ENCODE data around the gene ZNF775.

Gene ZNF775

GRCh38 chr7:150378853-150379440, at the start of gene ZNF775:
Gene ZNF775 (plus strand): TSS chr7:150379330. CDS start chr7:150388471, 9,141 bp downstream.
- DNase-seq (ENCODE audit: low read depth, low spot score) = peak; percentile 98

- peak; percentile 73 for DNase-seq (ENCODE audit: low read depth, low spot score)
Measured at GRCh38 chr7:150329331-150330120, 49.6 kb upstream of the ZNF775 start.

GRCh38 chr7:150330211-150330885, 48.8 kb upstream of the ZNF775 start:
- DNase-seq (ENCODE audit: low read depth, low spot score) = no peak

GRCh38 chr7:150332852-150333635, 46.1 kb upstream of the ZNF775 start:
- DNase-seq (ENCODE audit: low read depth, low spot score) = no peak

GRCh38 chr7:150333659-150334058, 45.5 kb upstream of the ZNF775 start:
- DNase-seq (ENCODE audit: low read depth, low spot score) = no peak

GRCh38 chr7:150334108-150334507, 45.0 kb upstream of the ZNF775 start:
- DNase-seq (ENCODE audit: low read depth, low spot score) = no peak

GRCh38 chr7:150335108-150335773, 43.9 kb upstream of the ZNF775 start:
- peak; percentile 60 for DNase-seq (ENCODE audit: low read depth, low spot score)

GRCh38 chr7:150335774-150336112, 43.4 kb upstream of the ZNF775 start:
- DNase-seq (ENCODE audit: low read depth, low spot score) = no peak

- no peak for DNase-seq (ENCODE audit: low read depth, low spot score)
Measured at GRCh38 chr7:150336746-150337145, 42.4 kb upstream of the ZNF775 start.

GRCh38 chr7:150337179-150337578, 42.0 kb upstream of the ZNF775 start:
- no peak for DNase-seq (ENCODE audit: low read depth, low spot score)

GRCh38 chr7:150337659-150338081, 41.5 kb upstream of the ZNF775 start:
- no peak for DNase-seq (ENCODE audit: low read depth, low spot score)

GRCh38 chr7:150338166-150338829, 40.8 kb upstream of the ZNF775 start:
- no peak for DNase-seq (ENCODE audit: low read depth, low spot score)

GRCh38 chr7:150339409-150339809, 39.7 kb upstream of the ZNF775 start:
- no peak for DNase-seq (ENCODE audit: low read depth, low spot score)

GRCh38 chr7:150340024-150340749, 38.9 kb upstream of the ZNF775 start:
- DNase-seq (ENCODE audit: low read depth, low spot score) = peak; percentile 75

- DNase-seq (ENCODE audit: low read depth, low spot score) = no peak
Measured at GRCh38 chr7:150340875-150341262, 38.3 kb upstream of the ZNF775 start.

- no peak for DNase-seq (ENCODE audit: low read depth, low spot score)
Measured at GRCh38 chr7:150341263-150342120, 37.6 kb upstream of the ZNF775 start, which contains the start of gene RARRES2. Gene RARRES2 (minus strand): TSS chr7:150341629. CDS start chr7:150340609, 1,020 bp downstream.

- no peak for DNase-seq (ENCODE audit: low read depth, low spot score)
Measured at GRCh38 chr7:150342121-150342408, 37.1 kb upstream of the ZNF775 start.

GRCh38 chr7:150343225-150343624, 35.9 kb upstream of the ZNF775 start:
- DNase-seq (ENCODE audit: low read depth, low spot score) = no peak

- no peak for DNase-seq (ENCODE audit: low read depth, low spot score)
Measured at GRCh38 chr7:150344299-150344698, 34.8 kb upstream of the ZNF775 start.

All from ELF-1 (cell line).